Caco-2 (cell line): ENCODE results near the gene VIPR2. TPM values are rescaled to one million over a fixed set of nuclear protein-coding genes. Genes with fewer than 3 reads are reported as not detected.
"Not testable (repeated sequence)": the region's sequence is repeated elsewhere in the genome, so short reads cannot be mapped to it uniquely, and the experiment has no call there.

ENCODE experiments used
- BruUV-seq: library from RNA; stranded (reverse); fragments of 400-500 nt; replicated peaks from 2 replicates; lab custom pipeline; 2021; lab: Mats Ljungman, UMichigan
- CTCF ChIA-PET: fragments of 300-600 bp; sonication (Branson Sonifier 250); formaldehyde crosslinking; loops from one replicate; lab custom pipeline; 2022; ENCODE audit warnings: antibody characterized with exemption; lab: Charles Lee
- POLR2A ChIA-PET: fragments of 300-600 bp; sonication (Branson Sonifier 250); formaldehyde crosslinking; loops from one replicate; lab custom pipeline; 2022; ENCODE audit warnings: antibody characterized with exemption; lab: Charles Lee
- DNase-seq, 2 experiments: peaks; one replicate each; pipeline versions ENCODE4 v3.0.0 to v3.0.0-alpha.2; 2020 to 2022
- H3K27me3 ChIP-seq: replicated peaks from 2 replicates; pipeline ENCODE4 v1.6.0; 2011; ENCODE audit warnings: low read length; ENCODE audit not compliant: control insufficient read depth, insufficient read depth
- H3K36me3 ChIP-seq: 2 replicates; pipeline ENCODE4 v1.5.1; 2011; ENCODE audit warnings: low read length; ENCODE audit not compliant: control insufficient read depth, insufficient read depth
- H3K4me1 ChIP-seq: fragments of 250-450 bp; sonication (Bioruptor Pico); 2 replicates; pipeline ENCODE4 v1.5.1; 2020; ENCODE audit warnings: mild to moderate bottlenecking
- H3K4me3 ChIP-seq: 2 replicates; pipeline ENCODE4 v1.5.1; 2011; ENCODE audit warnings: low read depth, mild to moderate bottlenecking, control low read depth, low read length
- H3K9me3 ChIP-seq: fragments of 250-450 bp; sonication (Bioruptor Pico); 2 replicates; pipeline ENCODE4 v1.5.1; 2020; ENCODE audit warnings: mild to moderate bottlenecking, moderate library complexity
- H3K27ac Mint-ChIP-seq: one replicate; pipeline ENCODE4 v1.8.0; 2022; ENCODE audit warnings: mixed read lengths; ENCODE audit not compliant: unreplicated experiment
- H3K27me3 Mint-ChIP-seq: one replicate; pipeline ENCODE4 v1.8.0; 2022; ENCODE audit warnings: mixed read lengths; ENCODE audit not compliant: insufficient read depth, unreplicated experiment
- H3K36me3 Mint-ChIP-seq: one replicate; pipeline ENCODE4 v1.8.0; 2022; ENCODE audit warnings: mild to moderate bottlenecking, mixed read lengths; ENCODE audit not compliant: insufficient read depth, unreplicated experiment
- H3K4me1 Mint-ChIP-seq: one replicate; pipeline ENCODE4 v1.8.0; 2022; ENCODE audit warnings: low read depth, mixed read lengths; ENCODE audit not compliant: unreplicated experiment
- H3K4me3 Mint-ChIP-seq: one replicate; pipeline ENCODE4 v1.8.0; 2022; ENCODE audit warnings: mild to moderate bottlenecking, moderate library complexity, mixed read lengths; ENCODE audit not compliant: unreplicated experiment
- H3K9me3 Mint-ChIP-seq: one replicate; pipeline ENCODE4 v1.8.0; 2022; ENCODE audit warnings: mixed read lengths; ENCODE audit not compliant: unreplicated experiment
- CTCF ChIP-seq, 2 experiments: fragments of 200-600 bp in 1 of 2; IDR thresholded peaks; 1 replicate in 1 of 2; 2 replicates in 1 of 2; pipeline versions ENCODE4 v1.5.1 to v1.8.0; 2011 to 2022; ENCODE audit warnings: antibody characterized with exemption in 1 of 2, control low read depth in 1 of 2, inconsistent platforms in 1 of 2, low read depth in 1 of 2, low read length in 1 of 2, mild to moderate bottlenecking in 1 of 2, moderate library complexity in 1 of 2; ENCODE audit not compliant: insufficient read depth in 1 of 2, severe bottlenecking in 1 of 2, unreplicated experiment in 1 of 2
- intact Hi-C: fragments of 100-400 bp; cut with micrococcal nuclease; formaldehyde crosslinking; loops from one replicate; pipeline ENCODE4 v1.10.0; 2022; ENCODE audit not compliant: unreplicated experiment
- total RNA-seq: library from RNA; stranded (reverse); gene quantifications from 2 replicates; pipeline ENCODE4 v1.2.3, GENCODE V29; 2022

The VIPR2 gene
- total RNA-seq, 1 experiment from 2014 or later: not detected

- no peaks in the 10 kb centered on the region for H3K9me3 ChIP-seq
- H3K4me3 Mint-ChIP-seq: no peak overlapping the region
- DNase-seq: no peak
- peaks cover 3% of the 10 kb centered on the region for H3K27me3 Mint-ChIP-seq
- H3K27ac Mint-ChIP-seq: no peak overlapping the region
- peaks cover under 1% of the 10 kb centered on the region for H3K9me3 Mint-ChIP-seq
- H3K4me3 ChIP-seq: no peak overlapping the region
- intact Hi-C loops: no loop called here
- no peaks in the 10 kb centered on the region for H3K36me3 Mint-ChIP-seq
- BruUV-seq: no TSS peak
- ChIA-PET CTCF (no interaction called here), POLR2A (no interaction called here)
- H3K4me1 ChIP-seq: no peaks in the 10 kb centered on the region
- no peak for TF ChIP-seq CTCF (IDR thresholded peaks at IDR 0.05; ENCODE audit: insufficient read depth in 1 of 2, low read depth in 1 of 2, low read length in 1 of 2, severe bottlenecking in 1 of 2, unreplicated experiment in 1 of 2)
- H3K36me3 ChIP-seq: no peaks in the 10 kb centered on the region
- H3K4me1 Mint-ChIP-seq: no peaks in the 10 kb centered on the region
- H3K27me3 ChIP-seq: no peaks in the 10 kb centered on the region
Measured at GRCh38 chr7:159000070-159000469, 144.6 kb downstream of the VIPR2 start.

- no peak for DNase-seq
- intact Hi-C loops: no loop called here
- H3K27me3 ChIP-seq: no peaks in the 10 kb centered on the region
- Mint-ChIP-seq H3K36me3 (no peaks in the 10 kb centered on the region), H3K27ac (no peak overlapping the region), H3K27me3 (peaks cover 3% of the 10 kb centered on the region), H3K4me1 (no peaks in the 10 kb centered on the region), H3K4me3 (no peak overlapping the region), H3K9me3 (peaks cover 6% of the 10 kb centered on the region)
- ChIA-PET POLR2A (no interaction called here), CTCF (no interaction called here)
- H3K4me3 ChIP-seq: no peak overlapping the region
- no peak for TF ChIP-seq CTCF (IDR thresholded peaks at IDR 0.05; ENCODE audit: insufficient read depth in 1 of 2, low read depth in 1 of 2, low read length in 1 of 2, severe bottlenecking in 1 of 2, unreplicated experiment in 1 of 2)
- H3K36me3 ChIP-seq: no peaks in the 10 kb centered on the region
- H3K4me1 ChIP-seq: no peaks in the 10 kb centered on the region
- BruUV-seq: no TSS peak
- H3K9me3 ChIP-seq: no peaks in the 10 kb centered on the region
Measured at GRCh38 chr7:158999496-158999895, 145.2 kb downstream of the VIPR2 start.

- H3K4me1 ChIP-seq, H3K4me1 Mint-ChIP-seq, DNase-seq, H3K4me3 ChIP-seq, H3K27ac Mint-ChIP-seq, H3K27me3 Mint-ChIP-seq, intact Hi-C loops, H3K36me3 ChIP-seq, H3K4me3 Mint-ChIP-seq, H3K36me3 Mint-ChIP-seq, CTCF ChIA-PET, POLR2A ChIA-PET, BruUV-seq, H3K9me3 Mint-ChIP-seq, H3K27me3 ChIP-seq, H3K9me3 ChIP-seq: not testable (repeated sequence)
Measured at GRCh38 chr7:158998261-158998660, 146.4 kb downstream of the VIPR2 start.

GRCh38 chr7:158997471-158997870 lies 147.2 kb downstream of the VIPR2 start:
- BruUV-seq: no TSS peak
- Mint-ChIP-seq H3K4me1 (no peaks in the 10 kb centered on the region), H3K36me3 (no peaks in the 10 kb centered on the region), H3K9me3 (peaks cover 10% of the 10 kb centered on the region), H3K27ac (no peak overlapping the region), H3K27me3 (no peaks in the 10 kb centered on the region), H3K4me3 (no peak overlapping the region)
- Histone ChIP-seq H3K36me3 (no peaks in the 10 kb centered on the region), H3K27me3 (no peaks in the 10 kb centered on the region), H3K4me1 (no peaks in the 10 kb centered on the region), H3K9me3 (no peaks in the 10 kb centered on the region; the same call in 1 of the 2 replicates), H3K4me3 (no peak overlapping the region)
- ChIA-PET POLR2A (no interaction called here), CTCF (no interaction called here)
- DNase-seq: no peak
- TF ChIP-seq CTCF (IDR thresholded peaks at IDR 0.05; ENCODE audit: insufficient read depth in 1 of 2, low read depth in 1 of 2, low read length in 1 of 2, severe bottlenecking in 1 of 2, unreplicated experiment in 1 of 2): no peak
- intact Hi-C loops: no loop called here
